GM19395 (cell line): Measurements from ENCODE around the gene RAB40C.
A peak's percentile ranks its signal among the peaks of the same experiment; 100 is the strongest.

Experiments used
- ATAC-seq: cut with Tn5 transposase; IDR thresholded peaks from one replicate; pipeline ENCODE4 v1.9.1; 2021; ENCODE audit warnings: mild to moderate bottlenecking, moderate library complexity; ENCODE audit not compliant: unreplicated experiment

The RAB40C gene

GRCh38 chr16:589658-590187 lies at the start of gene RAB40C:
RAB40C (plus strand) TSS chr16:590066; CDS start chr16:590292, 226 bp downstream.
- peak; percentile 71 for ATAC-seq

DNA sequence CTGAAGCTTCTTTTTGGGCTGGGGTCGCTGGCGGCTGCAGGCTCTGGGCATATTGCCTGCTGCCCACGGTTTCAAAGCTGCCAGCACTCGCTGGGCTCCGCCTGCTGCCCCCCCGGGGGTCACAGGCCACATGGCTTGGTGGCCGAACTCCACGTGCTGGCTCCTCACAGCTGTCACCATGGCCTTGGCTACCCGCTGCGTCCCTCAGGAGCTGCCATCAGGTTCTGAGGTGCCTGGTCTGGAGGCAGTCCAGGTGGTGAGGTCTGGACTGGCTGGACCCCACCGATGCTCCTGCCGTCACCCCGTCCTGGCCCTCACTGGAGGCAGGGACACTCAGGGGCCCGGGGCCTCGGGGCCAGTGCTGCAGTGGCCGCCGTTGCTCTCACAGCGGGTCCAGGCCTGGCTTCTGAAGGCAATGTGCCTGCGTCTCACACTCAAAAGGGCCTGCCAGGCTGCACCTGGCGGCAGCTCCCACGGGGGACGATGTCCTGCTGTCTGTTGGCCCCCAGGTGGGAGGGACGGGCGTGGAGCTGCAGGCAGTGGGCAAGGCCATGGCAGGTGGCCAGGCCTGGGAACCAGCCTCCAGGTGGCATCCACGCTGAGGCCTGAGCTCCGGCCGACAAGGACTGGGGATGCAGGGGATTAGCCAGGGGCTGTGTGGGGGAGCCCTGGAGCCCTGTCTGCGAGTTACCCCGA lies 49.1 kb upstream of the RAB40C start:
- no peak for ATAC-seq

- no peak for ATAC-seq
Observed at GRCh38 chr16:543301-544164, 46.3 kb upstream of the RAB40C start.

DNA sequence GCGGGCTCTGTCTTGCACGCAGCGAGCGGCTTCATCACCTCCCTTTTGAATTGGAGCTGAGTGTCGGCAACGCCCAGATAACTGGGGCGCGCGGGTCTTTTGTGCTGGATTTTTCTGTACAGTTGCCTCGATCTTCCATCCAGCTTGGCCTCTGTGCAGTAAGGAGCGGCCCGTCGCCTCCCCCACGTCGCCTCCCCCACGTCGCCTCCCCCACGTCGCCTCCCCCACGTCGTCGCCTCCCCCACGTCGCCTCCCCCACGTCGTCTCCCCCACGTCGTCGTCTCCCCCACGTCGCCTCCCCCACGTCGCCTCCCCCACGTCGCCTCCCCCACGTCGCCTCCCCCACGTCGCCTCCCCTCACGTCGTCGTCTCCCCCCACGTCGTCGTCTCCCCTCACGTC lies 45.3 kb upstream of the RAB40C start:
- no peak for ATAC-seq

DNA sequence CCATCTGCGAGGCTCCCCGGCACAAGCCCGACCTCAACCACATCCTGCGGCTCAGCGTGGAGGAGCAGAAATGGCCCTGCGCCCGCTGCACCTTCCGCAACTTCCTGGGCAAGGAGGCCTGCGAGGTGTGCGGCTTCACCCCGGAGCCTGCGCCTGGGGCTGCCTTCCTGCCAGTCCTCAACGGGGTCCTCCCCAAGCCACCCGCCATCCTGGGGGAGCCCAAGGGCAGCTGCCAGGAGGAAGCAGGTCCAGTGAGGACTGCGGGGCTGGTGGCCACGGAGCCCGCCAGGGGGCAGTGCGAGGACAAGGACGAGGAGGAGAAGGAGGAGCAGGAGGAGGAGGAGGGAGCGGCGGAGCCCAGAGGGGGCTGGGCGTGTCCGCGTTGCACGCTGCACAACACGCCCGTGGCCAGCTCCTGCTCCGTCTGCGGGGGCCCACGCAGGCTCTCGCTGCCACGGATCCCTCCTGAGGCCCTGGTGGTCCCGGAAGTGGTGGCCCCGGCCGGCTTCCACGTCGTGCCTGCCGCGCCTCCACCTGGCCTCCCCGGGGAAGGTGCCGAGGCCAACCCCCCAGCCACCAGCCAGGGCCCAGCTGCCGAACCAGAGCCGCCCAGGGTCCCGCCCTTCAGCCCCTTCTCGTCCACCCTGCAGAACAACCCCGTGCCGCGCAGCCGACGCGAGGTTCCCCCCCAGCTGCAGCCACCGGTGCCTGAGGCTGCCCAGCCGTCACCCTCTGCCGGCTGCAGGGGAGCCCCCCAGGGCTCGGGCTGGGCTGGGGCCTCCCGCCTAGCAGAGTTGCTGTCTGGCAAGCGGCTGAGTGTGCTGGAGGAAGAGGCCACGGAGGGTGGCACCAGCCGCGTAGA lies 42.7 kb upstream of the RAB40C start:
- no peak for ATAC-seq

- ATAC-seq, result no peak
Observed at GRCh38 chr16:548586-548985, 41.3 kb upstream of the RAB40C start.

DNA sequence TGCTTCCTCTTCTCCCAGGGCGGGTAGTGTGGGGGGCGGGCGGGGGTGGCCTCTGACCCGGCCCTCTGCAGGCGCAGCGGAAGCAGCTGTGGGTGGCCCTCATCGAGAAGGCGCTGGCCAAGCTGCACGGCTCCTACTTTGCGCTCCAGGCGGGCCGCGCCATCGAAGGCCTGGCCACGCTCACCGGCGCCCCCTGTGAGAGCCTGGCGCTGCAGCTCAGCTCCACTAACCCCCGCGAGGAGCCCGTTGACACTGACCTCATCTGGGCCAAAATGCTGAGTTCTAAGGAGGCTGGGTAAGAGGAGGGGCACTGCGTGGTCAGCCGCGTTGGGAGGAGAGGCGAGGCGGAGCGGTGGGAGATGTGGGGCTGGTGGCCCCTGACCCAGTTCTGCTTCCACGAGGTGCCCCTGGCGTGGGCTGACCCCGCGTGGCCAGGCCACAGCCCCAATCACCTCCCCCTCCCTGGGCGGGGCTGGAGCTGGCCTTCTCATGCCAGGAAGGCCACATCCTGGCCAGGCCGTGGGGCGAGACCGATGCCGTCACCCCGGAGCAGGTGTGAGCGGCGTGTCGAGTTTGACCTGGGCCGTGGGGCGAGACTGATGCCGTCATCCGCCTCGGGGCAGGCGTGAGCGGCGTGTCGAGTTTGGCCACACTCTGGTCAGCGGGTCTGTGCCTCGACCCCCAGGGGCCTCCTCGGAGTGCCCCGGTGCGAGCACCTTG lies 40.2 kb upstream of the RAB40C start:
- no peak for ATAC-seq

DNA sequence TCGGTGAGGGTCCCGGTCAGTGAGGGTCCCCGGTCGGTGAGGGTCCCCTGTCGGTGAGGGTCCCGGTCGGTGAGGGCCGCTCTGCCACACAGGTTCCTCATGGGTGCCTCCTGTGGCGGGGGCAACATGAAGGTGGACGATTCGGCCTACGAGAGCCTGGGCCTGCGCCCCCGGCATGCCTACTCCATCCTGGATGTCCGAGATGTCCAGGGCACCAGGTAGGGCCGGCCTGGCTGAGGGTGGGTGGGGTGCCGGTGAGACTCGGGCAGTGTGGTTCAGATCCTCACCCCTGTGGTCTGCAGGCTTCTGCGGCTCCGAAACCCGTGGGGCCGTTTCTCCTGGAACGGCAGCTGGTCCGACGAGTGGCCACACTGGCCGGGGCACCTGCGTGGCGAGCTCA lies 38.7 kb upstream of the RAB40C start:
- ATAC-seq, result no peak

GRCh38 chr16:552171-552570 lies 37.7 kb upstream of the RAB40C start:
- no peak for ATAC-seq

- ATAC-seq, result no peak
Observed at GRCh38 chr16:553601-554296, 36.1 kb upstream of the RAB40C start.

DNA sequence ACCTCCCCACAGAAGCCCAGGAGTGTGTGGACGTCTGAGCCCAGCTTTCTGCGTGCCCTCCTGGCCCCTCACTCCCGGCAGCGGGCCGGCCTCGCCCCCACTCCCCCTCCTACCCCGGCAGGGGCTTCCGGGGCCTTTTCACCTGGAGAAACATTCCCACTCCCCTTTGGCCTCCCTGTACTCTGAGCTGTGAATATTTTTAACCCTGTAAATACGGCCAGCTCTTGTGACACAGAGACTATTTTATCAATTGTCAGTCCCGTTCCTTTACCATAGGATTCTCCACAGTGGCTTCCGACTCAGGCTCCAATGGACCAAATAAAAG lies 35.6 kb upstream of the RAB40C start:
- ATAC-seq, result no peak

DNA sequence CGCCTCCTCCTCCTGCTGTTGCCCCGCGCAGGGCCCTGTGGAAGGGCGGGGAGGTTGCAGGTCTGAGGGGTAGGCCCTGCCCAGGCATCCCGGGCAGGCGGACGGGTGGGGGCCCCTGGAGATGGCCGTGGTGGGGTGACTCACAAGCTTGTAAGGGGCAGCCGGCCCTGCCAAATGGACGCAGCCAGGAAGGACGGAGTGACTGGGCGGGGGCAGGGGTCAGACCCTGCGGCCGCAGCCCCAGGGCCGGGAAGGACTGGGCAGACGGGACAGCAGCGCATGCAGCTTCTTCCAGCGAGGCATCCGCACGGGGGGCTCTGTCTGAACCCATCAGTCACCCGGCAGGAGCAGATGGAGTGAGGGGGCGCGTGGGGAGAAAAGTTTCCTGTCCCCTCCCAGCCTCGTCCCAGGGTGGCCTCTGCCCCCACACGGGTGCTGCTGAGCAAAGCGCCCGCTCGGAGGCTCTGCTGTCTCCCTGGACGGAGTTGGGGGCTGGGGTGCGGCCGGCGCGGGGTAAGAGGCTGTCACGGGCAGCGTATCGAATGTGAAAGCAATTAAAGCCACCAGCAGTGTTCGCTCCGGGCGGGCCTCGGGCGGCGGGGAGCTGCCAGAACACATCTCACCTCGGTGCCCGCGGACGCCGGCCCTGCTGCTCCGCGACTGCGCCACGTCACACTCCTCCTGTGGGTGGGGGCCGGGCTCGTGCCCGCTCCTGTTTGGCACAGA lies 35.1 kb upstream of the RAB40C start:
- no peak for ATAC-seq

GRCh38 chr16:555528-556473 lies 34.1 kb upstream of the RAB40C start:
- no peak for ATAC-seq

DNA sequence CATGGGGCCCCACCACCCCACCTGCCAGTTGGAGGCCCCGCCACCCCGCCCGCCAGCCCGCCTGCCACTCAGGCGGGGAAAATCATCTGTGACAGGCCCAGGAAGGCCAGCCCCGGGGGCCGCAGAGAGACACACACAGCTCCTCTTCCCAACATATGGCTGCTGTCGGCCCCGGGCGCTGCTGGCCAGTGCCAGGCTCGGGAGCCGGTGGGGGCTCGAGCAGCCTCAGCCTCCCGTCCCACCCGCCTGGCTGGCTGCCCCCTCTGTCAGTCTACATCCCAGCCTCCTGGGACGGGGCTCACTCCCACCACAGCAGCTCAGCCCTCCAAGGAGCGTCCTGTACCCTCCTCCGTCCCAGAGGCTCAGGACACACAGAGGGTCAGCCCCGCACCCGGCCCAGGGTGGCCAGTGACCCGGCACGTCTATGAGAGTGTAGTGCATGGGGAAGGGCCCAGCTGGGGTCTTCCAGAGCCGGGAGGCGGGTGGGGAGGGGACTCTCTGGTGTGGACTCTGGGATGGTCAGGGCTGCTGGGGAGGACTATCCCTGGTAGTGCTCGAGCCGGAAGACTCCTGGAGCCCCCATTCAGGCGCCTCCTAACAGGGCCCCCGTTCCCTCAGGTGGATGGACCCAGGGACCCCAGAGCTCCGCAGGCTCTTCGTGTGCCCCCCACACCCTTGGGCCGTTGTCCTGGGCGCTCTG lies 33.2 kb upstream of the RAB40C start:
- no peak for ATAC-seq

GRCh38 chr16:557463-558297 lies 32.2 kb upstream of the RAB40C start:
- no peak for ATAC-seq

DNA sequence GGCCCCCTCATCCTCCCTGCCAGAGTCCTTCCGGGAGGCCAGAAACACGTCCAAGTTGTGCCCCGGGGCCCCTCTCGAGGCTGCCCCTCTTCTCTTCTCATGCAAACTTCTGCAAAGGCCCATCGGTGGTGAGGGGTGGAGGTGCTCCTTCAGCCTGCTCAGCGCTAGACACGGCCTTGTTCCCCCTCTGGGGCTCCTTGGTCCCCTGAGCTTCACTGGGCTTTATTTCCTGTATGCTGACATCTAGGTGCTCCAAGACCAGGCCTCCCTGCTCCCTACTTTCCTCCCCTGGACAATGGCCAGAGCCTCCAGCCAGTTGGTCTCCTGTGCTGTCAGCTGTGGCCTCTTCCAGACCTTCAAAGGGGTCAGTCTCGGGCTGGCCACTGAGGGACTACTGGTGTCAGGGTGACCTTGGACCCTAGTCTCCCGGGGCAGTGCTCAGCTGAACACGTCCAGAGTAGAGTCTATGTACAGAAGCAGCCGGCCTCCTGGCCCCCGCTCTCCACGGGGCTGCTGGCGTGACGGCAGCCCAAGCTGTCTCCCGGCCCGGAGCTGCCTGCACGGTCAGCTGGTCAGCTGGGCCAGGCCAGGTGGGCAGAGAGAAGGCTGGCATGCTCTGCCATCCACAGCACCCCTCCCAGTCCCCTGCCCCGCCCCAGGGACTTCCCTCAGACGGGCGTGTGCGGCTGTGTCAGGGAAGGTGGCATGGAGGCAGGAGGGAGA lies 31.4 kb upstream of the RAB40C start:
- no peak for ATAC-seq
